ENCODE results near the gene NPBWR2. TPM values are rescaled to one million over a fixed set of nuclear protein-coding genes. Genes with fewer than 3 reads are reported as not detected.

Gene NPBWR2
- total RNA-seq, 1 experiment from 2014 or later, result not detected

- ChIA-PET POLR2A (no interaction called here), CTCF (interaction anchor here (0.7 to 1.3 kb wide), 4 partner anchors 15 to 261 kb away, joined by 3 to 4 read pairs (median 4); no protein-coding TSS in a partner anchor)
- Mint-ChIP-seq H3K4me1 (0 out of 2 replicates have a peak, but pooled peaks cover 5% of the 10 kb centered on the region), H3K36me3 (peaks cover 21% of the 10 kb centered on the region), H3K27me3 (ENCODE audit: low read depth) (no peaks in the 10 kb centered on the region; the same call in 1 of the 2 replicates), H3K4me3 (no peak overlapping the region), H3K27ac (no peak overlapping the region), H3K9me3 (peaks cover 25% of the 10 kb centered on the region)
- ATAC-seq (no peak), DNase-seq (ENCODE audit: low spot score) (peak; percentile 6)
- TF ChIP-seq NR3C1 (CRISPR knock-in tag; conservative IDR thresholded peaks at IDR 0.05; ENCODE audit: low read depth), result no peak
- no peak for TF ChIP-seq IRF2 (CRISPR knock-in tag; IDR thresholded peaks at IDR 0.05; ENCODE audit: borderline replicate concordance, low read depth)
- TF ChIP-seq ATF6 (CRISPR knock-in tag; IDR thresholded peaks at IDR 0.05), result no peak
- TF ChIP-seq ERG (CRISPR knock-in tag; IDR thresholded peaks at IDR 0.05), result no peak
- no peak for TF ChIP-seq TP53 (CRISPR knock-in tag; IDR thresholded peaks at IDR 0.05)
Measured at GRCh38 chr20:64142590-64142989, 35.2 kb upstream of the NPBWR2 start.

- CTCF ChIA-PET, result interaction anchor here (0.9 to 1.3 kb wide), 3 partner anchors 9 to 160 kb away, joined by 3 to 4 read pairs (median 3); no protein-coding TSS in a partner anchor
- H3K4me3 Mint-ChIP-seq, result no peak overlapping the region
Measured at GRCh38 chr20:64140956-64141355, 33.6 kb upstream of the NPBWR2 start.

GRCh38 chr20:64140061-64140931, 32.9 kb upstream of the NPBWR2 start:
- ChIA-PET POLR2A (no interaction called here), CTCF (interaction anchor here (0.9 to 1.1 kb wide), 2 partner anchors 20 to 160 kb away, joined by 3 read pairs; no protein-coding TSS in a partner anchor)
- H3K4me3 Mint-ChIP-seq, result no peak overlapping the region
- no peaks in the 10 kb centered on the region; the same call in 1 of the 2 replicates for H3K27me3 Mint-ChIP-seq (ENCODE audit: low read depth)
- H3K9me3 Mint-ChIP-seq, result peaks cover 18% of the 10 kb centered on the region
- H3K4me1 Mint-ChIP-seq, result 0 out of 2 replicates have a peak, but pooled peaks cover 5% of the 10 kb centered on the region
- no peak for ATAC-seq
- DNase-seq (ENCODE audit: low spot score), result no peak
- H3K36me3 Mint-ChIP-seq, result peaks cover 17% of the 10 kb centered on the region
- peak overlapping the region; percentile 36; the same call in 1 of the 2 replicates for H3K27ac Mint-ChIP-seq
- no peak for TF ChIP-seq E2F1 (CRISPR knock-in tag; IDR thresholded peaks at IDR 0.05)
- no peak for TF ChIP-seq ZMAT4 (CRISPR knock-in tag; IDR thresholded peaks at IDR 0.05)
- no peak for TF ChIP-seq SMAD3 (CRISPR knock-in tag; IDR thresholded peaks at IDR 0.05; ENCODE audit: borderline replicate concordance)
- TF ChIP-seq JUN (CRISPR knock-in tag; IDR thresholded peaks at IDR 0.05), result no peak
- no peak for TF ChIP-seq NFYB (CRISPR knock-in tag; conservative IDR thresholded peaks at IDR 0.05; ENCODE audit: low read depth)
- TF ChIP-seq IRF2 (CRISPR knock-in tag; IDR thresholded peaks at IDR 0.05; ENCODE audit: borderline replicate concordance, low read depth), result no peak
- no peak for TF ChIP-seq EMX1 (CRISPR knock-in tag; IDR thresholded peaks at IDR 0.05)
- no peak for TF ChIP-seq SP1 (CRISPR knock-in tag; conservative IDR thresholded peaks at IDR 0.05)
- no peak for TF ChIP-seq IRF1 (CRISPR knock-in tag; IDR thresholded peaks at IDR 0.05)
- TF ChIP-seq ZSCAN18 (CRISPR knock-in tag; IDR thresholded peaks at IDR 0.05), result no peak

More at GRCh38 chr20:64140956-64141355, 33.6 kb upstream of the NPBWR2 start:
- DNase-seq (ENCODE audit: low spot score) (peak; percentile 6), ATAC-seq (no peak)
- Mint-ChIP-seq H3K9me3 (peaks cover 24% of the 10 kb centered on the region), H3K4me1 (0 out of 2 replicates have a peak, but pooled peaks cover 5% of the 10 kb centered on the region), H3K27me3 (ENCODE audit: low read depth) (no peaks in the 10 kb centered on the region; the same call in 1 of the 2 replicates), H3K27ac (no peak overlapping the region), H3K36me3 (peaks cover 21% of the 10 kb centered on the region)
- TF ChIP-seq ZSCAN18 (CRISPR knock-in tag; IDR thresholded peaks at IDR 0.05), result no peak
- no peak for TF ChIP-seq ZNF138 (CRISPR knock-in tag; conservative IDR thresholded peaks at IDR 0.05)
- no peak for TF ChIP-seq FOXP1 (CRISPR knock-in tag; IDR thresholded peaks at IDR 0.05; ENCODE audit: borderline replicate concordance)
- TF ChIP-seq E2F5 (CRISPR knock-in tag; IDR thresholded peaks at IDR 0.05), result no peak
- TF ChIP-seq ESRRA (CRISPR knock-in tag; IDR thresholded peaks at IDR 0.05; ENCODE audit: borderline replicate concordance), result no peak
- TF ChIP-seq MYBL2 (CRISPR knock-in tag; IDR thresholded peaks at IDR 0.05), result no peak
- TF ChIP-seq PRRX2 (CRISPR knock-in tag; IDR thresholded peaks at IDR 0.05), result no peak
- no peak for TF ChIP-seq CBFB (CRISPR knock-in tag; IDR thresholded peaks at IDR 0.05; ENCODE audit: low read depth)
- POLR2A ChIA-PET, result no interaction called here

Data from WTC11 (cell line).